Medulla oblongata (tissue), 1 donor: ENCODE measurements around the gene ERN2.
A peak's percentile ranks its signal among the peaks of the same experiment; 100 is the strongest.

ENCODE experiments used
- DNase-seq: peaks from one replicate; pipeline ENCODE4 v3.0.0-alpha.2; 2015; ENCODE audit errors: extremely low spot score

ERN2 gene

DNA sequence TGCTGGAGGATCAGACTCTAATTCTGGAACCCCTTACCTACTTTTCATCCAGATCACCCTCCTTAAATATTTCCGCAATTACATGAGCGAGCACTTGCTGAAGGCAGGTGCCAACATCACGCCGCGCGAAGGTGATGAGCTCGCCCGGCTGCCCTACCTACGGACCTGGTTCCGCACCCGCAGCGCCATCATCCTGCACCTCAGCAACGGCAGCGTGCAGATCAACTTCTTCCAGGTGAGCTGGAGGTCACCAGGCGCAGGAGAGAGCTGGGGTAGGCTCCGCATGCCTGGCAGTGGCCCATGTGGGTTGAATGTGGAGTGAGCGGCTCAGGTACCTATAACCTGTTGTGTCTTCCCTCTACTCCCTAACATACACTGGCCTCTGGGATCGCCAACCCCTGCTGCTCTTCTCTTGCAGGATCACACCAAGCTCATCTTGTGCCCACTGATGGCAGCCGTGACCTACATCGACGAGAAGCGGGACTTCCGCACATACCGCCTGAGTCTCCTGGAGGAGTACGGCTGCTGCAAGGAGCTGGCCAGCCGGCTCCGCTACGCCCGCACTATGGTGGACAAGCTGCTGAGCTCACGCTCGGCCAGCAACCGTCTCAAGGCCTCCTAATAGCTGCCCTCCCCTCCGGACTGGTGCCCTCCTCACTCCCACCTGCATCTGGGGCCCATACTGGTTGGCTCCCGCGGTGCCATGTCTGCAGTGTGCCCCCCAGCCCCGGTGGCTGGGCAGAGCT is 23.4 kb downstream of the ERN2 start:
- DNase-seq, result no peak

DNA sequence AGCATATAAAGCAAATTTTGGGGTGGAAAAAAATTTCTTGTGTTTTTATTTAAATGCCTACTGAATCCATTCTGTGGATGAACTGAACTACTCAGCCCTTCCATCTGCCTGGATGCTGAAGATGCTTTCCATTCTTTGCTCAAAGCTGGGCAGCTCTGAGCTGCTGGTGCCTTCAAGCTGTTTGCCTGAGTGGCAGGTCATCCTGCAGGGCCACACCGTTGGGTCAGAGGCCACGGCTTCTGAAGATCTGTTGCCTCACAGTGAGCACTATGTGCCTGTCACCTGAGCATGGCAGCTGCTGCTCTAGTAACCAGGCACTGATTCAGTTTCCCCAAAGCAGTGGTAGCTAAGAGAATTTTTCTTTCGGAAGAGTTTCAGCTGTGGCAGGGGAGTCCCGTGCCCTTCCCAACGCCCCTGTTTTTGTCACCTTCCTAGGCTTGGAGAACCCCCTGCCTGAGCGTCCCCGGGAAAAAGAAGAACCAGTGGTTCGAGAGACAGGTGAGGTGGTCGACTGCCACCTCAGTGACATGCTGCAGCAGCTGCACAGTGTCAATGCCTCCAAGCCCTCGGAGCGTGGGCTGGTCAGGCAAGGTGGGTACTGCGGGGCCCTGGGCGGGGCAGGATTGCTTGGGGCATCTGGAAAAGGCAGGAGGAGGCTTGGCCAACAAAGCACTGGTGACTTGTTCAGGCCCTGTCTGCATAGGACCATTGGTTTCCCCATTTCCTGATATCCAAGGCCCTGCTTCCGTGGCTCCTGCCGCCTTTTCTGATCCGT is 25.8 kb downstream of the ERN2 start:
- DNase-seq, result no peak

DNA sequence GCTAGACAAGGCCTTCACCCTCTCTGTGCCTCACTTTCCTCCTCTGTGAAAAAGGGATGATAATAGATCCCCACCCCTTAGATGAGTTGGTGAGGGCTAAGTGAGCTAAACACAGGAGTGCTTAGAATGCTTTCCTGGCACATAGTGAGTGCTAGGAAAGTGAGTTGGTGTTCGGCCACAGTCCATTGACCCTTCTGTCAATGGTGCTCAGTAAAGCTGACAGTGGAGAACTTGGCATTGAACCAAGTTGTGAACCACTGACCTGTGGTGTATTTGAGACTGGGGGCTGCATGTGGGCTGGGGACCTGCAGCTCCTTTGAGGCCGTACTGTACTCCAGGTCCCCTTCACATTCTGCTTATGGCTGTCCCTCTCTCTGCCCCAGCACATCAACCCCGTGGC is 29.5 kb downstream of the ERN2 start:
- no peak for DNase-seq

DNA sequence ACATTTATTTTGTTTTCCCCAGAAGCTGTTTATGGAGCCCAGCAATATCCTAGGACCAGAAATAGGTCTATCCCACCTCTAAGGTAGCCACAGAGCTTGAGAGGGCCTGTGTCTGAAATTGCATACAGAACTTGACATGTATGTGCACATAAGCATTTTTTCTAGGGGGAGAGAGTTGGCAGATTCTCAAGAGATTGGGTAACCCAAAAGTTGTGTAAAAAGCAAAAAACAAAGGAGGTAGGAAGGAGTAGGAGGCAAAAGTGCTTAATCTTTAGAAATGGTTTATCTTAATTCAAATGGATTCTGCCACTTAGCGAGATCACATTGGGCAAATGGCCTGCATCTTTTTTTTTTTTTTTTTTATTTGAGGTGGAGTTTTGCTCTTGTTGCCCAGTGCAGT is 30.8 kb downstream of the ERN2 start:
- DNase-seq, result no peak

DNA sequence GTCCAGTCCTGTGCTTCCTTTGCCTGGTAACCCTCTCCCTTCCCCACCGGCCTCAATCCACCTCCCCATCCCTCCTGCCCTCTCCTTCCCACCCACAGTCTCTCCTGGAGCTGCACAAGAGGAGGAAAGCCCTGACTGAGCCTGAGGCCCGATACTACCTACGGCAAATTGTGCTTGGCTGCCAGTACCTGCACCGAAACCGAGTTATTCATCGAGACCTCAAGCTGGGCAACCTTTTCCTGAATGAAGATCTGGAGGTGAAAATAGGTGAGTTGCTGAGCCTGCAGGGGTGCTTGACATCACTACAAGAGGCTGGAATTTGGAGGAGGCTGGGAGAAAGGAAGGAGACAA is 33.1 kb downstream of the ERN2 start:
- DNase-seq, result no peak

DNA sequence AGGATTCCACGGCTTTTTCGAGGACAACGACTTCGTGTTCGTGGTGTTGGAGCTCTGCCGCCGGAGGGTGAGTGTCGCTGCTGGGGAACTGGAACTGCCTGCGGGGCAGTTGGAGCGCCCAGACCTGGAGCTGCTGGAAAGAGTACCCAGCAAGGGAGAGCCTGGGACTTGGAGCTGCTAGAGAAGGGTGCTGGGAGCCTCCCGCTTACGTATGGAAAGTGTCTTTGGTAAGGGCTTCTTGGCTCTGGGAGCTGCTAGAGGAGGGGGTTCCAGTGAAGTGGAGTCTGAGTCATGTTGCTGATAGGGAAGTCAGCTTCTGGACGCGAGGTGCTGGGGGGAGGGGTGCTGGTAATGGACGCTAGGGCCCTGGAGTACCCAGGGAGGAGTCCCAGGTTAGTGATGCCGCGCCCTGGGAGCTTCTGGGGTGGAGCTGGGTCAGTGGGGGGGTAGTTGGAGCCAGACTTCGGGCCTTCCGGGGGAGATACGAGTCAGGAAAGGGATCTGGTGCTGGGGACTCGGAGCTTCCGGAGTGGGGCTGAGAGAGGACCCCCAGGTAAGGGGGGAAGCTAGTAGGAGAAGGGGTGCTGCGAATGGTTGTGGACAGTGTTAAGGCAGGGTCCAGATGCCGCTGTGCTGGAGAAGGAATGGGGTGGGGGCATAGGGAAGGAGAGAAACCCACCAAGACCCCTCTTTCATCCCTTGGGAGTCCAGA is 33.6 kb downstream of the ERN2 start:
- no peak for DNase-seq

DNA sequence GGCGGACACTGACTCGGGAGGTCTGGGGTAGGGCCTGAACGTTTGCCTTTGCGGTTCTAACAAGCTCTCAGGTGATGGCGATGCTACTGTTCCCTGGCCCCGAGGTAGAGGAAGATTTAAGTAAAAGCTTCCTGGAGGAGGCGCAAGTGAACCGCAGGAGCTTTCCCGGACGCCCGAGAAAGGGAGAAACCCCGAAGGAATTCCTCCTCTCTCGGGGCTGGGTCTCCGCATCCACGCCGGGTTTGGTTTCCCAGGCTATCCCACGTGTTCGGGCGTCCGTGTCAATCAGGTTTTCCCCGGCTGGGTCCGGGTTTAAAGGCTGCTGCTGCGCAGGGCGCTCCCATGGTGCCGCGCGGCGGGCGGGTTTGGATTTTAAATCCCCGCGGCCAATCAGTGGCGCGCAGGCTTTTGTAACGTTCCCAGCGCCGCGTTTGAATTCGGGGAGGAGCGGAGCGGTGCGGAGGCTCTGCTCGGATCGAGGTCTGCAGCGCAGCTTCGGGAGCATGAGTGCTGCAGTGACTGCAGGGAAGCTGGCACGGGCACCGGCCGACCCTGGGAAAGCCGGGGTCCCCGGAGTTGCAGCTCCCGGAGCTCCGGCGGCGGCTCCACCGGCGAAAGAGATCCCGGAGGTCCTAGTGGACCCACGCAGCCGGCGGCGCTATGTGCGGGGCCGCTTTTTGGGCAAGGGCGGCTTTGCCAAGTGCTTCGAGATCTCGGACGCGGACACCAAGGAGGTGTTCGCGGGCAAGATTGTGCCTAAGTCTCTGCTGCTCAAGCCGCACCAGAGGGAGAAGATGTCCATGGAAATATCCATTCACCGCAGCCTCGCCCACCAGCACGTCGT is 34.4 kb downstream of the ERN2 start, which contains the start of gene PLK1:
TSS of gene PLK1 (plus strand) at position 460 of the 844 bp plus-strand sequence. CDS start at position 504, 44 bp downstream.
- peak; percentile 66 for DNase-seq

DNA sequence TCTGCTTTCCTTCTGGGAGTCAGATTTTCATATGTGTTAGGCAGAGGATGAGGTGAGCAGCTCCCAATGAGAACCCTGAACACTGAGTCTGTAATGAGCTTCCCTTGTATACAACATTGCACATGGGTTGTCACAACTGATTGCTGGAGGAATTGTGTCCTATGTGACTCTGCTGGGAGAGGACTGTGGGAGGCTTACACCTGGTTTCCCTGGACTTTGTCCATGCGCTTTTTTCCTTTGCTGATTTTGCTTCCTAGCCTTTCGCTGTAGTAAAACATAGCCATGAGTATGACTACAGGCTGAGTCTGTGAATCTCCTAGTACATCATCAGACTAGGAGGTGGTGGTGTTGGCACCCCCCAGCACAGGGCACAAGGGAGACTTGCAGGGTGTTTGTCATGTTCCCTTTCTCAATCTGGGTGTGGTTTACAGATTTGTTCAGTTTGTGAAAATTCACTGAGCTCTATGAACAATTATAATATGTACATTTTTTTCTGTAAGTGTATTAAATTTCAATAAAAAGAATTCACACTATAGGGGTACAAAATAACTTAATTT is 36.0 kb downstream of the ERN2 start:
- DNase-seq, result no peak

DNA sequence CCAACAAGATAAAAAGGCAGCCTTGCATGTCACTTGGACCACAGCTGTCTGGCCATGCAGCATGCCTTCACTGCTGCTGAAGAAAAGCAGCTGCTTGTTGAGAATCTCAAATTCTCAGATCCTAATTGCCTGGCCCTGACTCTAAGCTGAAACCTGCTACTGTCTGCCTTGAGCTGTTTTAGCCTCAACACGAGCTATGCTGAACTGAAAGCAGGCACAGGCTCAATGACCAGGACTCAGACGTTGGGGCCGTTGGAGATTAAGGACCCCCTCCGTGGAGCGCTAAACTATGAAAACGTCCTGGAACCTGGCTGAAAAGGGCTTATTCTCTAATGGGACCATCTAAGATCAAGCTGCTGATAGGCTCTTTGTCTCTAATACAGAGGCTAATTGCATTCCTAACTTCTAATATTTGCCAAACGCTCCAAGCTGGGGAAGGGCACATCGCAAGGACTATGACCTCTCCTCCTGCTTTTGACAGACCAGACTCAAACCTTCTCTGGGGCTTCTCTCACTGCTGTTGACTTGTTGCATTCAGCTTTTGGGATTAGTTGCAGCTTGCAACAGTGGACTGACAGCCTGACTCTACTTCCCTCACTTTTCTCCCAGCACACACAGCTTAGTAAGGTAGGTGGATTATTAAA is 38.9 kb downstream of the ERN2 start:
- DNase-seq, result no peak

DNA sequence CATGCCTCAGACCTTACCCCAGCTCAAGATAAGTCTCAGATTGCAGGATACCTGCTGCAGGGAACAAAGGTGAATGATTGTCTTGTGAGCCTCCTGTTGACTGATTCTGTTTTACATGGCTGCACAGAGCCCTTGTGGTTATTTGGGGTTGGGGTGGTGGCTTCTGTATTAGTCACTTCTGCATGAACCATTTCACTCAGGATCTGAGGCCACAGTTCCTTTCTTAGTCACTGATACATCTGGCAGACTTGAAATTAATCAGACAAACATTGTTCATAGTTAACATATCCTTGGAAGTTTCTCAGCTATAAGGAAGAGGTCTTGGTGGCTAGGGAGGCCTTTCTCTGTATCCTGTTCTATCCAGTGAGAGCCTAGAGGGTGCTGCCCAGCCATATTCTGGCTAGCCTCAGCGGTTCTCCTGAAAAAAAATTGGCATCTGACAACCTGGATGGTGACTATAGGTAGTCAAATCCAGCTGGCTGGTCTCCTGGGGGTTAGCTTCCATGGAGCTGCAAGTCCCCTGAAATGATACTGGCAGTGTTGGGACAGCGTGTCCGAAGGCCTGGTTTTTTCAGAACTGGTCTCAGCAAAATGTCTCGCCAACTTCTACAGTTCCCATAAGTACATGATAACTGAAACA is 42.8 kb downstream of the ERN2 start:
- peak; percentile 66 for DNase-seq

DNA sequence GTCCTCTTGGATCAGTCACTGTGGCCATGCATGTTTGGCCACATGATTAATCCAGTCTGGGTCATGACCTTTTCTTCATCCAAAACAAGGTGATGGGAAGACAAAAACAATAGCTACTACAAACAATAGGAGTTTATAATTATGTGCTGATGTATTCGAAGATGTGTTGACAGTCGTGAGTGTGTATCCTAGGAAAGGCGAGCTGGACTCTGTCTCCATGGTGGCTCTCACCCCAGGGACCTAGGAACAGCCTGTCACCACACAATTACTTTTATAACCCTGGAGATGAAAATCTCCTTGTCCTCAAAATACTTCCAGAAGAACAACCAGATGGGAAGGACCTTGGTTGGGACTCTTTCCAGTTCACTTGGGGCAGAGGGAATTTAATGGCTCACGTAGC is 44.1 kb downstream of the ERN2 start:
- no peak for DNase-seq

DNA sequence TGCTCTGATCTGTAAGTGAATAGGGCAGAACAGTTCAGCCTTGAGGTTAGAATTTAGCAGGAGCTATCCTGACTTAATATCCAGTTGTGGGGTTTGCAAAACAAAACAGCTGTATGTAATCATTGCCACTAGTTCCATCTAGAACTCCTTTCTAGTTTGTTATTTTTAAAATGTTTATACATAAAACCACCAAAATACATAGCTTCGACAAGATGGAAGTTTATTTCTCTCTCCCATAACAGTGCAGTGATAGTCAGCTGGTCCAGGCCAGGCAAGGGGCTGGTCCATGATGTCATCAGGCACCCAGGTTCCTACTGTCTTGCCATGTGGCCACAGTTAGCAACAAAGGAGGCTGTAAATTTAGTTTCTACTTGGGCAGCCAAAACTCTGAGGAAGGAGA is 44.8 kb downstream of the ERN2 start:
- no peak for DNase-seq

DNA sequence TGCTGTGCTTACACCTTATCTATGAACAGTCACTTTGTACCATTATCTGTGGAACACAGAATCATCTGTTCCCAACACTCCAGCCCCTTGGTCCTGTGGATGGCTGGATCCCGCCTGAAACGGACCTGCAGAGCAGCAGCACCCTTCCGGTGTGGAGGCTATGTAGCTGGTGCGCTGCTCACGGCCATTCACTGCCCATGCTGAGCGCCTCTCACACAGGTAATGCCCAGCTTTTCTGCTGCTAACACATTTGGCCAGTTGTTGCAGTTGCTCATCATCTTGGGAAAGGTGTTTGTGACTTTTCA is 45.7 kb downstream of the ERN2 start:
- no peak for DNase-seq

DNA sequence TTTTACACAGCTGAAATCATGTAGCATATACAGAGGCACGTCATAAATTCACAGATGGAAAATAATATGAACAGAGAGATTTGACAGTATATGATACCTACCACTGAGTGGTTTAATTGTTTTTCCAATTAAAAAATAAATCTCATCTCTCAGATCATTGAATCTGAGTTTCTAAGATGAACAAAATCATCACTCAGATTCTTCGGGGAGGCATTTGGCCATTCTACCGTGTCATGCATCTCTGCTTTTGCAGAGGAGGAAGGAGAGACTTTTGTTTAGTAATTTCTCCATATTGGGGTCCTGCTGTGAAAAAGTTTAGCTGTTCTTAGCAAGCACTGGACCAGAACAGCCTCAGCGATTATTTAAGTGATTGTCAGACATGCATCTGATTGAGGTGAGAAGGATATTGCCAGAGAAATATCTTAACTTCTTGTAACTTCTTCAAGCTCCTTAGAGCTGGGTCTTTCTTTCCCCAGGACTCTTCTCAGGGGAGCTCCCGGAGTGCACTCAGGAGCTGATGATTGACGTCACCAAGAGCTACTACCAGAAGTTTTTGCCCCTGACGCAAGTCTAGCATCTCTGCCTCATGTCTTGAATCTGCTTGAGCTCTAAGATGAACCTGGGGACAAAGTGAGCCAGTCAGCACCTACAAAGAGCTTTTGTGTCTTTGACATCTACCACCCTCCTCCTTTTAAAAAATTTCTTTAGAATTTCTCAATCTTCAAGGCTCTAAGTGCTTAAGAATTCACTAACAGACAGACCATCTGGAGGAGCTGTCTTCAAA is 46.3 kb downstream of the ERN2 start:
- DNase-seq, result no peak

DNA sequence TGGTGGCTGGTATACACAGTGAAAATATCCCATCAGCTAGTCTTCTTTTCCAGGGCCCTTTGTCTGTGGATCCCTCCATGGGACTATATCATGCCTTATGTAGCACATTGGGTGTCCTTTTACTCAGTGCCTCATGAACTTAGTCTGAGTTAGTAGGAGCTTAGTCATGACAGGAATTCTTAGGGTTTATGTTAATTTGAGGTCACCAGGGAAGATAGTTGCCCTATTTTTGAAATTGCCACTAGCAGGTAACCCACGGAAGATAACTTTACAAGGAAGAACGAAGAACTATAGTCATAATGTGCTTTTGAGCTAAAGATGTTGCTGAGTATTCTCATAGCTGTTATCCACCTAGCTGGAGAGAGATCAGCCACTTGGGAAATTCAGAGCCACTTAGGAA is 49.1 kb downstream of the ERN2 start:
- no peak for DNase-seq

DNA sequence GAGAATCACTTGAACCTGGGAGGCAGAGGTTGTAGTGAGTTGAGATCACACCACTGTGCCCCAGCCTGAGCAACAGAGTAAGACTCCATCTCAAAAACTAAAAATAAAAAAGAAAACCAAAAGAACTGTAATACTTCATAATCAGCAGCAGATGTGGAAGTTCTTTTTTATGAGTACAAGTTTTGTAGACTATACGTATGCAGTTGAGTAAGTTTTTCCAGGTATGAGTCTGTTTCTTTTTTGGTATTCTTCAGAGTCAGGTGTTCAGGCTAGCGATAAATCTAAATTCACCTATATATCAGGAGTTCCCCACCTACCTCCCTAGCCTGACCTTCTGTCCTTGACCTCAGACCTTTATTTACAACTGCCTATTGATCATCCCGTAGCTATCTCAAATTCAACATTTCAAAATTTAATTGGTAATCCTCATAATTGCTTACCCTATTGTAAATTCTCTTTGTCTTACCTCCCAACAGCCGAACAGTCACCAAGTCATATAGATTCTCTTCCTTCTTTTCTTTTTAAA is 61.0 kb downstream of the ERN2 start:
- no peak for DNase-seq

DNA sequence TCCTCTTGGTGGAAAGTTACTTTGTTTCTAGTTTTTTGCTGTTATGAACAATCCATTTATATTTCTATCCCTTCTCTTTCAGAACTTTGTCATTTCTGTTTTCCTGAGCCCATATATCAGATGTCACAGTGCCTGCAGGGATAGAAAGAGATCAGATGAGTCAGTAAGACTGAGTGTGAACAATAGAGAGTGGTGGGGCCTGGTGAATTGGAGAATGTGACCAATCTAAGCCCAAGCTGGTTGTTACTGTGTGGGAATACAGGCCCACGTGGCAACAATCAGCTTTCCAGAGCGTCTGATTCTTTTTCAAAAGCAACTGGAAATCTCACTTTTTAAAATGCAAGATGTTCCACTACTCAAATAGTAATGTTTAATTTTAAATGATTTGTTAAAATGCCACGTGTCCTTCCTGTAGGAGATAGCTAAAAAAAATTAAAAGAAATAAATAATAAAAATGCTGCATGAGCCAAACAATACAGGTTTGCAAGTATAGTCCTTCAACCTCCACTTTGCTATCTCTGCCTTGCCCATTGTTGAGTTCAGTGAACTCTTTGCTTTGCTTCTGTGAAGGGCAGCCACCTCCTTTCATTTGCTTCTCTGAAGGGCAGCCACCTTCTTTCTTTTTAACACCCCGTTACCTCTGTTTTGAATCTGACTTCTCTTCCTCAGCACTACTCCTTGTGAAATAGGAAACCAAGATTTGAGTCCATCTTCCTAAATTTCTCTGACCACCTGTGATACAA is 62.2 kb downstream of the ERN2 start:
- peak; percentile 17 for DNase-seq

DNA sequence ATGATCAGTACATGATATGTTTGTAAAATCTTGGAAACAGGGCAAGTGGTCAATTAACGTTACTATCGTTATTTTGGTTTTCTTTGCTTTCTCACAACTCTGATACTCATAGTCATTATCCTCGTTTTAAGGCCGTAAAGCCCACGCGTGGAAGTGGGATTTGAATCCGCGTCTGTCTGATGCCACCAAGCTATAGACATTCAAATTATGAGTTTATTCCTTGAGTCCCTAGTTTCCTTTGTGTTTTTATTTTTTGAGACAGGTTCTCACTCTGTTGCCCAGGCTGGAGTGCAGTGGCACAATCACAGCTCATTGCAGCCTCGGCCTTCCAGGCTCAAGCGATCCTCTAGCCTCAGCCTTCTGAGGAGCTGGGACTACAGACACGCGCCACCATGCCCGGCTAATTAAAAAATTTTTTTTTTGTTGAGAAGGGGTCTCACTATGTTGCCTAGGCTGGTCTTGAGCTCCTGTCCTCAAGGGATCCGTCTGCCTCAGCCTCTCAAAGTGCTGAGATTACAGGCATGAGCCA is 70.7 kb downstream of the ERN2 start:
- no peak for DNase-seq
